Suprapubic skin (tissue), 4 donors: Measurements from ENCODE around the gene RAB44.

ENCODE experiments used
- EP300 ChIP-seq: sonication (generic); formaldehyde crosslinking; IDR thresholded peaks from one replicate; pipeline ENCODE4 v1.6.1; 2017; ENCODE audit warnings: antibody characterized with exemption
- POLR2AphosphoS5 ChIP-seq, 3 donors: sonication (generic); formaldehyde crosslinking; IDR thresholded peaks; one replicate each; pipeline ENCODE4 v1.6.1; 2017; ENCODE audit warnings: antibody characterized with exemption in 3 of 3
- TF ChIP-seq, protein P1 (sequence below), 2 donors: fragments of 200-600 bp in 1 of 2; fragments of 450-650 bp in 1 of 2; sonication (generic) in 1 of 2; IDR thresholded peaks; one replicate each; pipeline ENCODE4 v1.5.1; 2016 to 2019; ENCODE audit warnings: antibody characterized with exemption in 2 of 2, mild to moderate bottlenecking in 1 of 2, moderate library complexity in 1 of 2

DNA sequence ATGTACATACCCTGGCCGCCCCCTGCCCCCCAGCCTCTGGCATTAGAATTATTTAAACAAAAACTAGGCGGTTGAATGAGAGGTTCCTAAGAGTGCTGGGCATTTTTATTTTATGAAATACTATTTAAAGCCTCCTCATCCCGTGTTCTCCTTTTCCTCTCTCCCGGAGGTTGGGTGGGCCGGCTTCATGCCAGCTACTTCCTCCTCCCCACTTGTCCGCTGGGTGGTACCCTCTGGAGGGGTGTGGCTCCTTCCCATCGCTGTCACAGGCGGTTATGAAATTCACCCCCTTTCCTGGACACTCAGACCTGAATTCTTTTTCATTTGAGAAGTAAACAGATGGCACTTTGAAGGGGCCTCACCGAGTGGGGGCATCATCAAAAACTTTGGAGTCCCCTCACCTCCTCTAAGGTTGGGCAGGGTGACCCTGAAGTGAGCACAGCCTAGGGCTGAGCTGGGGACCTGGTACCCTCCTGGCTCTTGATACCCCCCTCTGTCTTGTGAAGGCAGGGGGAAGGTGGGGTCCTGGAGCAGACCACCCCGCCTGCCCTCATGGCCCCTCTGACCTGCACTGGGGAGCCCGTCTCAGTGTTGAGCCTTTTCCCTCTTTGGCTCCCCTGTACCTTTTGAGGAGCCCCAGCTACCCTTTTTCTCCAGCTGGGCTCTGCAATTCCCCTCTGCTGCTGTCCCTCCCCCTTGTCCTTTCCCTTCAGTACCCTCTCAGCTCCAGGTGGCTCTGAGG is 11.5 kb upstream of the RAB44 start:
- TF ChIP-seq EP300 (no peak), POLR2AphosphoS5 (IDR thresholded peaks at IDR 0.05) (no peak)
- TF ChIP-seq, protein P1, sequence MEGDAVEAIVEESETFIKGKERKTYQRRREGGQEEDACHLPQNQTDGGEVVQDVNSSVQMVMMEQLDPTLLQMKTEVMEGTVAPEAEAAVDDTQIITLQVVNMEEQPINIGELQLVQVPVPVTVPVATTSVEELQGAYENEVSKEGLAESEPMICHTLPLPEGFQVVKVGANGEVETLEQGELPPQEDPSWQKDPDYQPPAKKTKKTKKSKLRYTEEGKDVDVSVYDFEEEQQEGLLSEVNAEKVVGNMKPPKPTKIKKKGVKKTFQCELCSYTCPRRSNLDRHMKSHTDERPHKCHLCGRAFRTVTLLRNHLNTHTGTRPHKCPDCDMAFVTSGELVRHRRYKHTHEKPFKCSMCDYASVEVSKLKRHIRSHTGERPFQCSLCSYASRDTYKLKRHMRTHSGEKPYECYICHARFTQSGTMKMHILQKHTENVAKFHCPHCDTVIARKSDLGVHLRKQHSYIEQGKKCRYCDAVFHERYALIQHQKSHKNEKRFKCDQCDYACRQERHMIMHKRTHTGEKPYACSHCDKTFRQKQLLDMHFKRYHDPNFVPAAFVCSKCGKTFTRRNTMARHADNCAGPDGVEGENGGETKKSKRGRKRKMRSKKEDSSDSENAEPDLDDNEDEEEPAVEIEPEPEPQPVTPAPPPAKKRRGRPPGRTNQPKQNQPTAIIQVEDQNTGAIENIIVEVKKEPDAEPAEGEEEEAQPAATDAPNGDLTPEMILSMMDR (IDR thresholded peaks at IDR 0.05): no peak
